SU-DHL-6 (cell line): ENCODE measurements around the gene GSTA1.
"Not testable (repeated sequence)": the region's sequence is repeated elsewhere in the genome, so short reads cannot be mapped to it uniquely, and the experiment has no call there.

Experiments used
- CTCF ChIP-seq: fragments of 200-600 bp; sonication (generic); IDR thresholded peaks from one replicate; pipeline ENCODE4 v1.5.1; 2017; ENCODE audit warnings: antibody characterized with exemption, mild to moderate bottlenecking, low read length, moderate library complexity; ENCODE audit not compliant: insufficient read depth, poor library complexity, severe bottlenecking
- EZH2phosphoT487 ChIP-seq: fragments of 200-600 bp; sonication (generic), shearing (Covaris generic); conservative IDR thresholded peaks from 2 replicates; pipeline ENCODE4 v1.6.1; 2018; ENCODE audit warnings: mild to moderate bottlenecking, antibody characterized with exemption, low read length, moderate library complexity, mixed read lengths

GRCh38 chr6:52761673-52762491 is 41.7 kb downstream of the GSTA1 start:
- not testable (repeated sequence) for TF ChIP-seq CTCF, EZH2phosphoT487
